ENCODE data around the gene NUDC. TPM values are rescaled to one million over a fixed set of nuclear protein-coding genes. Genes with fewer than 3 reads are reported as not detected.

Gene NUDC
- total RNA-seq, 5 donors from 2014 or later (not counting 1 experiment from before 2014, with no cell fraction given) = 39.1 to 45.7 (median 43.2) TPM

- Mint-ChIP-seq H3K27ac (no peak overlapping the region), H3K4me1 (peaks cover 6 to 11% (median 8%) of the 10 kb centered on the region in 3 donors), H3K9me3 (no peaks in the 10 kb centered on the region), H3K36me3 (peaks cover 48% of the 10 kb centered on the region), H3K27me3 (no peaks in the 10 kb centered on the region), H3K4me3 (no peak overlapping the region)
- H3K27ac ChIP-seq (ENCODE audit: low read length) = no peak overlapping the region
- H3K27me3 ChIP-seq (replicated peaks in 1 of 2; ENCODE audit: control insufficient read depth in 2 of 2, extremely low read depth in 1 of 2, insufficient read depth in 2 of 2, low read length in 1 of 2) = no peaks in the 10 kb centered on the region
- no peaks in the 10 kb centered on the region for H3K4me1 ChIP-seq (ENCODE audit: control insufficient read depth in 1 of 2, extremely low read depth in 1 of 2, insufficient read depth in 2 of 2, low read length in 2 of 2)
- POLR2A ChIA-PET = interaction anchor here in 1 of 2 donors (0.7 kb wide), 1 partner anchor 75 kb away, joined by 6 read pairs; no protein-coding TSS in a partner anchor
- peaks cover 12 to 82% of the 10 kb centered on the region in 2 donors for H3K36me3 ChIP-seq (ENCODE audit: control insufficient read depth in 2 of 2, extremely low read depth in 1 of 2, insufficient read depth in 1 of 2, low read length in 1 of 2)
- H3K9me3 ChIP-seq = no peaks in the 10 kb centered on the region
- CTCF ChIA-PET = interaction anchor here in 1 of 2 donors (1.0 kb wide), 1 partner anchor 50 kb away, joined by 3 read pairs; no protein-coding TSS in a partner anchor
- WGBS (ENCODE audit: insufficient coverage) = 92% methylated on average over 5 of the region's 5 CpGs
- H3K4me3 ChIP-seq (ENCODE audit: control insufficient read depth in 1 of 2, extremely low read depth in 1 of 2, low read length in 1 of 2) = no peak overlapping the region
- no peak for ATAC-seq (replicated peaks in 1 of 4)
- no peak for DNase-seq
These were observed 38.7 kb upstream of the NUDC start for GRCh38 chr1:26882696-26883463.

DNA sequence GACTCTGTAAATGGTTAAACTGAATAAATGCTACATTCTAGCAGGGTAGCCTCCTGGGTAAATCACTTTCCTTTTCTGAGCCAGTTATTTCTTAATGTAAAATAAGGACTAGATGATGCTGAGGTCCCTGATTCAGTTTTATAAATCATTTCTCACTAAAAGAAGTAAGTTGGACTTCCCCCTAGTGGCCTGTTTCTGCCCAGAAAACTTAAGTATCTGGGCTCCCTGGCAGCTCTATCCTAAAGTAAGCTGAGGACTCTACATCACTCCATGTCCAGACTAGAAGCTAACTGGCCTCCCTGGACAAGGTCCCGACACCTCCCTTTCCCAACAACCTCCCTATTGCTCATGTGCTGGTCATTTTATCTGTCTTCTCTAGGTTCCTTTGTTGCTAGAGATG is 34.4 kb upstream of the NUDC start:
- Histone ChIP-seq H3K4me3 (ENCODE audit: control insufficient read depth in 1 of 2, extremely low read depth in 1 of 2, low read length in 1 of 2) (no peak overlapping the region), H3K36me3 (ENCODE audit: control insufficient read depth in 2 of 2, extremely low read depth in 1 of 2, insufficient read depth in 1 of 2, low read length in 1 of 2) (peaks cover 12 to 59% of the 10 kb centered on the region in 2 donors), H3K9me3 (no peaks in the 10 kb centered on the region), H3K27me3 (replicated peaks in 1 of 2; ENCODE audit: control insufficient read depth in 2 of 2, extremely low read depth in 1 of 2, insufficient read depth in 2 of 2, low read length in 1 of 2) (no peaks in the 10 kb centered on the region), H3K4me1 (ENCODE audit: control insufficient read depth in 1 of 2, extremely low read depth in 1 of 2, insufficient read depth in 2 of 2, low read length in 2 of 2) (peaks cover 7 to 28% of the 10 kb centered on the region in 2 experiments), H3K27ac (ENCODE audit: low read length) (no peak overlapping the region)
- Mint-ChIP-seq H3K36me3 (peaks cover 47% of the 10 kb centered on the region), H3K27ac (peak overlapping the region in 1 of 2 donors; percentile 23), H3K27me3 (no peaks in the 10 kb centered on the region), H3K4me3 (peak overlapping the region in 2 of 3 donors; percentile 25 to 49), H3K9me3 (no peaks in the 10 kb centered on the region), H3K4me1 (peaks cover 26 to 37% (median 37%) of the 10 kb centered on the region in 3 donors)
- DNase-seq = peak in 2 of 35 experiments; percentile 19 to 45
- WGBS (ENCODE audit: insufficient coverage) = no CpG with 5 or more reads among the region's 1 CpG
- ChIA-PET POLR2A (interaction anchor here (0.6 to 1.0 kb wide), 4 partner anchors 11 to 276 kb away, joined by 3 to 11 read pairs (median 4); partner anchors contain the start of gene GPATCH3 (in 1 of the 2)), CTCF (interaction anchor here (0.5 to 2.1 kb wide), 5 partner anchors 13 to 397 kb away, joined by 3 to 11 read pairs (median 6); partner anchors contain the start of gene GPATCH3 (in 1 of the 2))
- no peak for ATAC-seq (replicated peaks in 1 of 4)

DNA sequence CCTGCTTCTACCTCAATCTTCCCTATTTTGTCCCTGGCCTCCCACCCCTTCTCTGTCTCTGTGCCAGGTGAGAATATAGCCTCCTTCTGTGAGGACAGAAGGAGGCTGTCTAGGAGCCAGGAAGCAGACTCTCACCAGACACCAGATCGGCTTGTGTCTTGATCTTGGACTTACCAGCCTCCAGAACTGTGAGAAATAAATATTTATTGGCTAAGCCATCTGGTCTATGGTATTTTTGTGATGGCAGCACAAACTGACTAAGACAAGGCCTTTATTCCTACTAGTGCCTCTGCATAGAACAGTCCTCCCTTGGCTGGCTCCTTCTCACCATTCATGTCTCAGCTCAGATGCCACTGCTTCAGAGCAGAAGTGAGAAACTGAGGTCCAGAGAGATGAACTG is 33.3 kb upstream of the NUDC start:
- no peaks in the 10 kb centered on the region for H3K9me3 Mint-ChIP-seq
- no peaks in the 10 kb centered on the region for H3K27me3 Mint-ChIP-seq
- H3K9me3 ChIP-seq = no peaks in the 10 kb centered on the region
- H3K27me3 ChIP-seq (replicated peaks in 1 of 2; ENCODE audit: control insufficient read depth in 2 of 2, extremely low read depth in 1 of 2, insufficient read depth in 2 of 2, low read length in 1 of 2) = no peaks in the 10 kb centered on the region
- no peak for DNase-seq
- no CpG with 5 or more reads among the region's 1 CpG for WGBS (ENCODE audit: insufficient coverage)
- POLR2A ChIA-PET = interaction anchor here in 1 of 2 donors (0.7 kb wide), 1 partner anchor 78 kb away, joined by 6 read pairs; no protein-coding TSS in a partner anchor
- H3K4me3 ChIP-seq (ENCODE audit: control insufficient read depth in 1 of 2, extremely low read depth in 1 of 2, low read length in 1 of 2) = no peak overlapping the region
- H3K36me3 ChIP-seq (ENCODE audit: control insufficient read depth in 2 of 2, extremely low read depth in 1 of 2, insufficient read depth in 1 of 2, low read length in 1 of 2) = peaks cover 8 to 59% of the 10 kb centered on the region in 2 donors
- peaks cover 26 to 37% (median 36%) of the 10 kb centered on the region in 3 donors for H3K4me1 Mint-ChIP-seq
- H3K27ac Mint-ChIP-seq = peak overlapping the region; percentile 82 to 93
- ATAC-seq (replicated peaks in 1 of 4) = no peak
- peaks cover 43% of the 10 kb centered on the region for H3K36me3 Mint-ChIP-seq
- H3K4me3 Mint-ChIP-seq = peak overlapping the region; percentile 88 to 96 (median 95)
- H3K27ac ChIP-seq (ENCODE audit: low read length) = no peak overlapping the region
- peaks cover 7 to 28% of the 10 kb centered on the region in 2 experiments for H3K4me1 ChIP-seq (ENCODE audit: control insufficient read depth in 1 of 2, extremely low read depth in 1 of 2, insufficient read depth in 2 of 2, low read length in 2 of 2)
- CTCF ChIA-PET = no interaction called here

GRCh38 chr1:26889551-26890466 is 31.7 kb upstream of the NUDC start, which contains the start of gene GPN2:
TSS of gene GPN2 (minus strand) at chr1:26890283. CDS start at chr1:26890096, 187 bp downstream.
- CTCF ChIA-PET = interaction anchor here in 1 of 2 donors (0.6 to 2.2 kb wide), 7 partner anchors 9 to 191 kb away, joined by 3 to 13 read pairs (median 4); partner anchors contain the start of gene GPATCH3
- Histone ChIP-seq H3K36me3 (ENCODE audit: control insufficient read depth in 2 of 2, extremely low read depth in 1 of 2, insufficient read depth in 1 of 2, low read length in 1 of 2) (peaks cover 12 to 58% of the 10 kb centered on the region in 2 donors), H3K27ac (ENCODE audit: low read length) (peak within 1 kb of the TSS; percentile 89), H3K27me3 (replicated peaks in 1 of 2; ENCODE audit: control insufficient read depth in 2 of 2, extremely low read depth in 1 of 2, insufficient read depth in 2 of 2, low read length in 1 of 2) (no peaks in the 10 kb centered on the region), H3K4me3 (ENCODE audit: control insufficient read depth in 1 of 2, extremely low read depth in 1 of 2, low read length in 1 of 2) (peak within 1 kb of the TSS; percentile 80 to 93), H3K4me1 (ENCODE audit: control insufficient read depth in 1 of 2, extremely low read depth in 1 of 2, insufficient read depth in 2 of 2, low read length in 2 of 2) (peaks cover 7 to 28% of the 10 kb centered on the region in 2 experiments), H3K9me3 (no peaks in the 10 kb centered on the region)
- POLR2A ChIA-PET = interaction anchor here (1.1 to 2.2 kb wide), 3 partner anchors 10 to 35 kb away, joined by 4 to 13 read pairs (median 8); partner anchors contain the start of gene GPATCH3 (in 2 of the 2)
- Mint-ChIP-seq H3K4me3 (peak within 1 kb of the TSS; percentile 88 to 96 (median 95)), H3K36me3 (peaks cover 43% of the 10 kb centered on the region), H3K9me3 (no peaks in the 10 kb centered on the region), H3K4me1 (peaks cover 32 to 39% (median 36%) of the 10 kb centered on the region in 3 donors), H3K27ac (peak within 1 kb of the TSS; percentile 93), H3K27me3 (no peaks in the 10 kb centered on the region)
- WGBS (ENCODE audit: insufficient coverage) = under 1% methylated on average over 77 of the region's 89 CpGs
- peak; percentile 93 to 98 (median 96) for ATAC-seq (replicated peaks in 1 of 4)
- DNase-seq = peak; percentile 52 to 87 (median 71)

- ATAC-seq (replicated peaks in 1 of 4) = peak; percentile 52 to 53 (median 52)
- ChIA-PET POLR2A (interaction anchor here (1.1 to 2.2 kb wide), 3 partner anchors 9 to 34 kb away, joined by 4 to 13 read pairs (median 8); partner anchors contain the start of gene GPATCH3 (in 2 of the 2)), CTCF (interaction anchor here in 1 of 2 donors (0.6 to 2.2 kb wide), 6 partner anchors 9 to 192 kb away, joined by 3 to 13 read pairs (median 6); partner anchors contain the start of gene GPATCH3)
- Histone ChIP-seq H3K27me3 (replicated peaks in 1 of 2; ENCODE audit: control insufficient read depth in 2 of 2, extremely low read depth in 1 of 2, insufficient read depth in 2 of 2, low read length in 1 of 2) (no peaks in the 10 kb centered on the region), H3K4me1 (ENCODE audit: control insufficient read depth in 1 of 2, extremely low read depth in 1 of 2, insufficient read depth in 2 of 2, low read length in 2 of 2) (peaks cover 7 to 28% of the 10 kb centered on the region in 2 experiments), H3K36me3 (ENCODE audit: control insufficient read depth in 2 of 2, extremely low read depth in 1 of 2, insufficient read depth in 1 of 2, low read length in 1 of 2) (peaks cover 13 to 57% of the 10 kb centered on the region in 2 donors), H3K4me3 (ENCODE audit: control insufficient read depth in 1 of 2, extremely low read depth in 1 of 2, low read length in 1 of 2) (peak overlapping the region; percentile 80 to 93), H3K9me3 (no peaks in the 10 kb centered on the region), H3K27ac (ENCODE audit: low read length) (peak overlapping the region; percentile 89)
- no peaks in the 10 kb centered on the region for H3K27me3 Mint-ChIP-seq
- peaks cover 39% of the 10 kb centered on the region for H3K36me3 Mint-ChIP-seq
- H3K27ac Mint-ChIP-seq = peak overlapping the region; percentile 93
- DNase-seq = peak in 1 of 35 experiments; percentile 8
- peak overlapping the region; percentile 88 to 96 (median 95) for H3K4me3 Mint-ChIP-seq
- WGBS (ENCODE audit: insufficient coverage) = 0% methylated on average over 3 of the region's 12 CpGs
- peaks cover 28 to 35% (median 32%) of the 10 kb centered on the region in 3 donors for H3K4me1 Mint-ChIP-seq
- no peaks in the 10 kb centered on the region for H3K9me3 Mint-ChIP-seq
These were observed 31.1 kb upstream of the NUDC start for GRCh38 chr1:26890467-26890796.

All from T-cell (primary cell).